IgD-negative memory B cell (primary cell): ENCODE data around the gene ACVR1B. TPM values are rescaled to one million over a fixed set of nuclear protein-coding genes. Genes with fewer than 3 reads are reported as not detected.

ENCODE experiments used
- H3K27ac Mint-ChIP-seq, 3 donors: one replicate each; pipeline ENCODE4 v1.8.0; 2020 to 2022; ENCODE audit warnings: mild to moderate bottlenecking in 3 of 3, mixed read lengths in 3 of 3, moderate library complexity in 1 of 3
- H3K27me3 Mint-ChIP-seq: one replicate; pipeline ENCODE4 v1.8.0; 2021; ENCODE audit warnings: mixed read lengths
- H3K36me3 Mint-ChIP-seq: one replicate; pipeline ENCODE4 v1.8.0; 2020; ENCODE audit warnings: mild to moderate bottlenecking, mixed read lengths
- H3K4me1 Mint-ChIP-seq, 3 donors: one replicate each; pipeline ENCODE4 v1.8.0; 2020 to 2022; ENCODE audit warnings: mixed read lengths in 3 of 3, mild to moderate bottlenecking in 1 of 3
- H3K4me3 Mint-ChIP-seq, 4 donors: one replicate each; pipeline ENCODE4 v1.8.0; 2020 to 2022; ENCODE audit warnings: mild to moderate bottlenecking in 4 of 4, mixed read lengths in 4 of 4, moderate library complexity in 3 of 4
- H3K9me3 Mint-ChIP-seq, 3 donors: one replicate each; pipeline ENCODE4 v1.8.0; 2020 to 2021; ENCODE audit warnings: mixed read lengths in 3 of 3, mild to moderate bottlenecking in 1 of 3
- polyA plus RNA-seq: library from polyadenylated mRNA; unstranded; fragments of 300-500 nt; fragmentation: Illumina TruSeq; gene quantifications from one replicate; pipeline ENCODE4 v1.2.3, GENCODE V29; 2021

Gene ACVR1B
- polyA plus RNA-seq, 1 donor from 2014 or later: 0.90 TPM

DNA sequence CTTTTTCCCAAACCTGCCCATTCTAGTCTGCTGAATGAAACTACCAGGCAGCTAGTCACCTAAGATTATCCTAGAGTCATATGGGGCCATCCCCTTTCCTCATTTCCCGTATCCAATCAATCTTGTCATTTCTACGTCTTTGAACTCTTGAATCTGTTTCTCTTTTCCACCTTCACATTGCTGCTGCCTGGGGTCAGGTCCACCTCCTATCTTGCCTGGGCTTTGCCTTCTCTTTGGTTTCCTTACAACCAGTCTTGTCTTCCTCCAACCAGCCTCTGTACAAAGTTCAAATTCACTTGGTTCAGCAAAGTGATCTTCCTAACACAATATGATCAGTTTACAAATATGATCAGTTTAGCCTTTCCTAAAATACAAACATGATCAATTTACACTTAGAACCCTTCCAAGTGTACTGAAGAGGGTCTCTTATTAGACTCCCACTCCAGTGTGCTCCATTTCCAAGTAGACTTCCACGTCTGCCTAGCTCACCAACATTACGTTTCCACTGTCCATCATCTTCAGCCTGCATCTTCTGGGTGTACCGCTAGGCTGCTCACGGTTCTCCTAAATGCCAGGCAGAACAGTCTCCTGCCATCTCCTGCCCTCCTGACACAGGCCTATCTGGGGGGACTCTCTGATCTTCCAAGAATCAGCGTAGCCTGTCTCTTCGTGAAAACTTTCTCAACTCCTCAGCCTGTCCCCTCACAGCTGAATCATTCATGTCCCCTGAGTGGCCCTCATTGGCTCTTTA is 4.1 kb upstream of the ACVR1B start:
- H3K4me3 Mint-ChIP-seq: no peak overlapping the region
- peaks cover 3% of the 10 kb centered on the region for H3K36me3 Mint-ChIP-seq
- no peak overlapping the region for H3K27ac Mint-ChIP-seq
- H3K4me1 Mint-ChIP-seq: peaks cover 0 to 3% (median 1%) of the 10 kb centered on the region in 3 donors
- peaks cover 18% of the 10 kb centered on the region for H3K27me3 Mint-ChIP-seq
- H3K9me3 Mint-ChIP-seq: peaks cover 5 to 21% (median 13%) of the 10 kb centered on the region in 3 donors

DNA sequence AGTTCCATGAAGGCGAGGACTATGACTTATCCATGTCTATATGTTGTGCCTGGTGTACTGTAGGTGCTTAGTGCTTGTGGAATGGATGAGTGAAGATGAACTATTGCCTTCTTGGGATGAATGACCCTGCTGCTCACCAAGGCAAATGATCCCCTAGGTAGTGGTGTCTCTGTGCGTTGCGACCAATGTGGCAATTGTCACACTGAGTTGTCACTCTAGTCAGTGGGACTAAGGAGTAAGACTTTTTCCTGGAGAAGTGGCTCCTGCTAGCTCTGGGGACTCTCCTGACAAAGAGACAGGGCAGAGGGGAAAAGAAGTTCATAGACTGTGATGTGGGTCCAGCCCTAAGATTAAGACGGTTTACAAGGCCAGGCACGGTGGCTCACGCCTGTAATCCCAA is 3.4 kb upstream of the ACVR1B start:
- no peak overlapping the region for H3K27ac Mint-ChIP-seq
- H3K27me3 Mint-ChIP-seq: peaks cover 13% of the 10 kb centered on the region
- H3K4me1 Mint-ChIP-seq: peaks cover 4 to 6% (median 6%) of the 10 kb centered on the region in 3 donors
- peaks cover 3% of the 10 kb centered on the region for H3K36me3 Mint-ChIP-seq
- H3K4me3 Mint-ChIP-seq: peak overlapping the region in 1 of 4 donors; percentile 11
- peaks cover 5 to 21% (median 13%) of the 10 kb centered on the region in 3 donors for H3K9me3 Mint-ChIP-seq

DNA sequence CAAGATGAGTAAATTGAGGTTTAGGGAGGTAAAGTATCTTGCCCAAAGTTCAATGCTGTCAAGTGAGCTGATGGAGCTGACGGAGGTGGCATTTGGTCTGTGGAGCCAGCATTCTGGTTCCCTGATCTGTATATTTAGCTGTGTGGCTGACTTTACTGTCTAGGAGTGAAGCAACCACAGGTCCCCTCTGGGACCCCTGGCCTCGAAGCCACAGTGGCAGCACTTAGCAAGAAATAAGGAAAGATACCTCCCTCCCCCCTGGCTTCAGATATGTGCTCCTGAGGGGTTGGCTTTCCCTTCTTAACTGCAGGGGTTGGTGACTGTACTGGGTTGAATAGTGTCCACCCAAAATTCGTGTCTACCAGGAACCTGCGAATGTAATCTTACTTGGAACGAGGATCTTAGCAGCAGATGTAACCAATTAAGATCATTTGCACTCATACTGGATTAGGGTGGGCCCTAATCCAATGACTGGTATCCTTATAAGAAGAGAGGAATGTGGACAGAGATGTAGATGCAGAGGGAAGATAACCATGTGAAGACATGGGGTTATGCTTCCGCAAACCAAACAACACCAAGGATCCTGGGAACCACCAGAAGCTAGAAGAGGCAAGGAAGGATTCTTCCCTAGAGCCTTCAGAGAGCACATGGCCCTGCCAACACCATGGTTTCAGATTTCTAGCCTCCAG is 2.0 kb upstream of the ACVR1B start:
- H3K36me3 Mint-ChIP-seq: peaks cover 3% of the 10 kb centered on the region
- H3K27ac Mint-ChIP-seq: no peak overlapping the region
- peaks cover 1 to 12% (median 7%) of the 10 kb centered on the region in 3 donors for H3K9me3 Mint-ChIP-seq
- H3K4me3 Mint-ChIP-seq: peak overlapping the region in 3 of 4 donors; percentile 32 to 75 (median 58)
- H3K4me1 Mint-ChIP-seq: peaks cover 9 to 13% (median 10%) of the 10 kb centered on the region in 3 donors
- H3K27me3 Mint-ChIP-seq: peaks cover 12% of the 10 kb centered on the region

DNA sequence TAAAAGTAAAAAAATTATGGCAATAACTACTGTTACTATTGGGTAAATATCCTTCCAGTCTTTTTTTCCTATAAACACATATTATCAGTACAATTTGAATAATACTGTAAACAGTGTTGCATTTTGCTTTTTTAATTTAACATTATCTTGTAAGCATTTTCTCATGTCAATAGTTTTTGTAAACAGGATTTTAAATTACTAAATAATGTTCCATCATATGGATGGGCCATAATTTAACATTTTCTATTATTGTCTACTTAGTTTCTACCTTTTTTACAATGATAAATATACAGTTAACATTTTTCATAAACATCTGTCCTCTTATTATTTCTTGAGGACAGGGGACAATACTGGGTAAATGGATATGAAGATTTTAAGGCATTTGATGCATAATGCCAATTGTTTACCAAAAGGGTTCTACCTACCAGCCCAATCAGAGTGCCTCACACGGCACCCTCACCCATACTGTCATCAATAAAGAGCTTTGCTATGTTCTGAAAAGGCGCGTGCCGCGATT is 759 bp upstream of the ACVR1B start:
- peaks cover 0 to 6% (median 0%) of the 10 kb centered on the region in 3 donors for H3K9me3 Mint-ChIP-seq
- H3K27me3 Mint-ChIP-seq: peaks cover 12% of the 10 kb centered on the region
- peaks cover 3% of the 10 kb centered on the region for H3K36me3 Mint-ChIP-seq
- peak overlapping the region; percentile 90 to 95 (median 94) for H3K4me3 Mint-ChIP-seq
- peak overlapping the region; percentile 48 to 89 (median 48) for H3K27ac Mint-ChIP-seq
- H3K4me1 Mint-ChIP-seq: peaks cover 9 to 13% (median 10%) of the 10 kb centered on the region in 3 donors

DNA sequence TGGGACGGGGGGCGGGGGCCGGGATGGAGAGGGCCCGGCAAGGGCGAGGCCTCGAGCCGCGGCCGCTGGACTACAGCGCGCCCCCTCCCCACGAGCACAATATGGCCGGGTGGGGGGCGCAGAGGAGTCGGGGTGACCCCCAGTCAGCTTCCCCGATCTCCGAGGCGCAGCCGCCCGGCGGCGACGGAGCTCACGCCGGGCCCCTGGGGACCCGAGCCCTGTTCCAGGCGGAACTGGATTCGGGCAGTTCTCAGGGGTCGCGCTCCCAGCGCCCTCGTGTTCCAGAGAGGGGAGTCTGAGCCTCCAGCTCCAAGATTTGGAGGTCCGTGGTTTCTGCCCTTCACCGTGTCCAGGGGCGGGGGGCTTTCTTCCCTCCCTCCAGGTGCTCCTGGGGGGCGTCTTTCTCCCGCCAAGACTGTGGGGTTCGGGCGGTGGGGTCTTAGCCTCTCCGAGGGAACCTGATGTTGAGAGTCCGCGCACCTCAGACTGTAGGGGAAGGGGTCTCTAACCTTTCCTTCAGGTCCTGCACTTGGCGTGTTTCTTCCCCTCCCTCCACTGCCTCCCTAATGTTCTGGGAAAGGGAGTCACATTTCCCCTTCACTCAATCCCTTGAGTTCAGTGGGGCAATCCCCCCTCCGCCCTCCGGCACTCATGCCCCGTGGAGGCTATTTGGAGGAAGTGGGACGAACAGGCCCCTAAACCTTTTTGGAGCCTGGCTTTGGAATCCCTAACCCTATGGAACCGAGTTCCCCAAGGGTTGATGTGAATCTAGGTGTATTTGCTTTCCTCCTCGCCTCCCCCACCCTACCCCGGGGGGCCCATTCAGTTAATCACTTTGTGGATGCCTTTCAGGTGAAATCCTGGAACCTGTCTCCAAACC is 584 bp downstream of the ACVR1B start:
- Mint-ChIP-seq H3K9me3 (no peaks in the 10 kb centered on the region), H3K4me1 (peaks cover 9 to 13% (median 10%) of the 10 kb centered on the region in 3 donors), H3K27me3 (peaks cover 12% of the 10 kb centered on the region), H3K4me3 (peak overlapping the region; percentile 74 to 88 (median 82)), H3K27ac (peak overlapping the region in 1 of 3 donors; percentile 58), H3K36me3 (peaks cover 3% of the 10 kb centered on the region)

DNA sequence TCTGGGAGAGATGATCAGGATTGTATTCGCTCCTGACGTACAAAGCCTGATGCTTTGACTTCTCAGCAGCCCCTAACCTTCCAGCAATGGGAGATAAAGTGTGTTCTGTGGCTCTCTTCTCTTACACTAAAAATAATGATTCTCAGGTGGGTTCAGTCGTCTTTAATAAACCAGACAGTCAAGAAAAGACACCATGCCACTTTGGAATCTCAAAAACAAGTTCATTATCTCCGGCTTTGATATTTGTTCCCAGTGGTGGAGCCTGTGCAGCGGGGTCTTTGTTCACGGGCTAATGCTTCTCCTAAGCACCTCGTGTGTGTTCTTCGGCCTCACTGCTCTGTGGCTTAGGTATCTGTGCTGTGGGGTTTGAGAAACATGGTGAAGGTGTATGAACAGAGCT is 1.6 kb downstream of the ACVR1B start:
- Mint-ChIP-seq H3K9me3 (no peaks in the 10 kb centered on the region), H3K4me3 (peak overlapping the region; percentile 22 to 86 (median 80)), H3K27ac (peak overlapping the region; percentile 7 to 44 (median 13)), H3K4me1 (peaks cover 9 to 13% (median 10%) of the 10 kb centered on the region in 3 donors), H3K27me3 (peaks cover 8% of the 10 kb centered on the region), H3K36me3 (no peaks in the 10 kb centered on the region)

DNA sequence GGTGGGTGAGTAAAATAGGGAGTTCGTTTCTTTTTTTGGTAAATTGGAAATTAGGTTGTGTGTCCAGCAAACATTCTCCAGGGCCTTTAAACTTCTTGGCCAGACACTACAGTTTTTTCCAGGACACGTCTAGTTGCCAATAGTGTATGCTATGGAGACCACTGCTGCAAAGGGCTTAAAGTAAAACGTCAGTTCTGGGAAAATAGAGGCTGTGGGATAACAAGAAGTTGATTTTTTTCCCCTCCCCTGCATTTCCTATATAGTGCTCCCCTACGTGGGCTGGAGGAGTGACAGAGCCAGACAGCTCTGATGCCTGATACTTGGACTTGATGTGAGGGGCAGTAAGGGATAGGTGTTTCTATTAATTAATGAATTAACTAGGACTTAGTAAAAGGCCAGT is 2.4 kb downstream of the ACVR1B start:
- H3K4me1 Mint-ChIP-seq: peaks cover 9 to 13% (median 10%) of the 10 kb centered on the region in 3 donors
- H3K9me3 Mint-ChIP-seq: no peaks in the 10 kb centered on the region
- H3K36me3 Mint-ChIP-seq: no peaks in the 10 kb centered on the region
- H3K27me3 Mint-ChIP-seq: peaks cover 7% of the 10 kb centered on the region
- peak overlapping the region in 1 of 4 donors; percentile 77 for H3K4me3 Mint-ChIP-seq
- peak overlapping the region in 1 of 3 donors; percentile 44 for H3K27ac Mint-ChIP-seq

DNA sequence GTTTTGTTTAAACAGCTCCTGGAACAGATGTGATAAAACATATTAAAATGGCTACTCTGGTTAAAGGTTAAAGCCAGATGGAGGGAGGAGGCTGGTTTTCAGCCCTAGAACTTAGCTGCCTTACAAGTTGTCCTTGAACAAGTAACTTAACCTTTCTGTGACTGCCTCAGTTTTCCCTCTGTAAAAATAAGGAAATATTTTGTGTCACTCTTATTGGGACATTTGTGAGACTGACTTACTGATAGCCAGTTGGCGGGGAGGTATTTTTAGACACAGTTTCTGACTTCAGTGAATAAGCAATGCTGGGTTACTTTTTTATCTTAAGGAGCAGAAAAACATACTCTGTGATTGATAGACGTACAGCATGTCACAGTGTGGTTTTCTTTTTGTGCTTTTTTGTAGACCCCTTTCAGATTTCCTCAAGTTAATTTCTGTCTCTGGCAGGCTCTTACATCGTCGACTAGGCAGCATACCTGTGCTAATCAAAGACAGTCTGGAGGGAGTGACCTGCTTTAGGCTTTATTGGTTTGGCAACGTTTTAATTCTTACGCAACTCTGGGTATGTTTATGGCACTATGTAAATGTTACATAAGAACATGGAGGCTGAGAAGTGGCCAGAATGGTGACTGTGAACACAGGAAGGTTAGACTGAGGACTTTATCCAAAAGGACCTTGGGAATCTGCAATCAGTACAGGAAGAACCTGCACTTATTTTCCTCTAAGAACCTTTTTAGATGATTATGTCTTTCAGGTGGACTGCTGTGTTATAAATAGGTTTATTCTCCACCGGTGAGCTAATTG is 3.3 kb downstream of the ACVR1B start:
- H3K4me1 Mint-ChIP-seq: peaks cover 9 to 13% (median 10%) of the 10 kb centered on the region in 3 donors
- no peak overlapping the region for H3K27ac Mint-ChIP-seq
- H3K4me3 Mint-ChIP-seq: peak overlapping the region in 1 of 4 donors; percentile 40
- no peaks in the 10 kb centered on the region for H3K36me3 Mint-ChIP-seq
- no peaks in the 10 kb centered on the region for H3K9me3 Mint-ChIP-seq
- peaks cover 5% of the 10 kb centered on the region for H3K27me3 Mint-ChIP-seq

DNA sequence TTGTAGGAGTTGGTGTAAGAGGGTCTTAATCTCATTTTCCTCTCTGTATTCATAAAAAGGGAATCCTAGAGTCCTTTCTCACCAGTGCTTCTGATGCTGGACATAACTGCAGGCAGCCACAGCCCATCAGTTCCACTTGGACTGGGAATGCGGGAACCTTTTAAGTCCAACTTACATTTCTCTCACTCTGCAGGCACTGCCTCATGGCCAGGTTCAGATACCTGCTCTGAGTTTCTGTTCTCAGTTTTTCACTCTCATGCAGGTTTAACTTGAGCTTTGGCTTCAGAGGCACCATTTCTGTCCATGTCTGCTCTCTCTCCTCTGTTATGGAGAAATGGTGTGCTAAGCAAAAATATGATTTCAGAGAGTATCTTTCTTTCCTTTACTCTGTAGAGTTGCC is 4.2 kb downstream of the ACVR1B start:
- H3K4me1 Mint-ChIP-seq: peaks cover 9 to 13% (median 10%) of the 10 kb centered on the region in 3 donors
- H3K27ac Mint-ChIP-seq: no peak overlapping the region
- no peaks in the 10 kb centered on the region for H3K27me3 Mint-ChIP-seq
- peak overlapping the region in 1 of 4 donors; percentile 40 for H3K4me3 Mint-ChIP-seq
- H3K36me3 Mint-ChIP-seq: no peaks in the 10 kb centered on the region
- H3K9me3 Mint-ChIP-seq: no peaks in the 10 kb centered on the region

DNA sequence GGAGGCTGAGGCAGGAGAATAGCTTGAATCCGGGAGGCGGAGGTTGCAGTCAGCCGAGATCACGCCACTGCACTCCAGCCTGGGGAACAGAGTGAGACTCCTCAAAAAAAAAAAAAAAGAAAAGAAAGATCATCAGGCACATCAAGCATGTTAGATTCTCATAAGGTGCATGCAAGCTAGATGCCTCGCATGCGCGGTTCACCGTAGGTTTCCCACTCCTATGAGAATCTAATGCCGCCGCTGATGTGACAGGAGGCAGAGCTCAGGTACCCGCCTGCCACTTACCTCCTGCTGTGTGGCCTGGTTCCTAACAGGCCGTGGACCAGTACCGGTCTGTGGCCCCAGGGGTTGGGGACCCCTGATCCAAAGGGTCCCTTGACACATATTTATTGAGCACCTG is 7.0 kb downstream of the ACVR1B start:
- no peaks in the 10 kb centered on the region for H3K36me3 Mint-ChIP-seq

DNA sequence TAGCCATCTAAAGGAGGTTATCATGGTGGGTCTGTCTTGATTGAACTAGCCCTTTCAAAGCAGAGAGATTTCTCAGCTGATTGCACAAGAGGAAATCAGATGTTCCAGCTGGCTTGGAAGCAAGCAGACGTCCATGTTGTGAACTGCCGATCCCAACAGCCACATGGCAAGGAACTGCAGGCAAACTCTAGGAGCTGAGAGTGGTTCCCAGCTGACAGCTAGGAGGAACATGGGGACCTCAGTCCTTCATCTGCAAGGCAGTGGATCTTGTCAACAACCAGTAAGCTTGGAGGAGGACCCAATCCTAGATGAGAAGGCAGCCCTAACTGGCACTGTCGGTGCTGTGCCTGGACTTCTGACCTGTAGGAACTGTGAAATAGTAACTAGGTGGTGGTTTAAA is 7.7 kb downstream of the ACVR1B start:
- H3K4me1 Mint-ChIP-seq: peaks cover 0 to 5% (median 0%) of the 10 kb centered on the region in 3 donors
- no peaks in the 10 kb centered on the region for H3K27me3 Mint-ChIP-seq
- H3K27ac Mint-ChIP-seq: no peak overlapping the region
- H3K4me3 Mint-ChIP-seq: no peak overlapping the region
- H3K9me3 Mint-ChIP-seq: no peaks in the 10 kb centered on the region
- H3K36me3 Mint-ChIP-seq: peaks cover 4% of the 10 kb centered on the region

More for the DNA sequence above, 7.0 kb downstream of the ACVR1B start:
- Mint-ChIP-seq H3K27me3 (no peaks in the 10 kb centered on the region), H3K4me3 (no peak overlapping the region), H3K4me1 (peaks cover 0 to 7% (median under 1%) of the 10 kb centered on the region in 3 donors), H3K27ac (no peak overlapping the region), H3K9me3 (no peaks in the 10 kb centered on the region)

DNA sequence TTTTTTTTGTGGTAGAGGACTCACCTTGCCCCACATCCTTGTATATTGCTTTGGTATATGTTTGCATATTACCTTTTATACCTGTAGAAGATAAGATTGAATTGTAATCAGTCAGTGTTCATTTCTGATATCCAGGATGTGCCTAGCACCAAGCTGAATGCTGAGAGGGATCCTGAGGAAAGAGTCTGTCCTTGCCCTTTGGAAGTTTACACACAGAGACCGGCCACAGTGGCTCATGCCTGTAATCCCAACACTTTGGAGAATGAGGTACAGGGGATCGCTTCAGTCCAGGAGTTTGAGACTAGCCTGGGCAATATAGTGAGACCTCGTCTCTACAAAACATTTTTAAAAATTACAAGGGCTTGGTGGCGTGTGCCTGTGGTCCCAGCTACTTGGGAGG is 8.4 kb downstream of the ACVR1B start:
- no peak overlapping the region for H3K27ac Mint-ChIP-seq
- no peak overlapping the region for H3K4me3 Mint-ChIP-seq
- no peaks in the 10 kb centered on the region for H3K27me3 Mint-ChIP-seq
- H3K9me3 Mint-ChIP-seq: no peaks in the 10 kb centered on the region
- H3K36me3 Mint-ChIP-seq: peaks cover 4% of the 10 kb centered on the region
- peaks cover 0 to 4% (median 0%) of the 10 kb centered on the region in 3 donors for H3K4me1 Mint-ChIP-seq

DNA sequence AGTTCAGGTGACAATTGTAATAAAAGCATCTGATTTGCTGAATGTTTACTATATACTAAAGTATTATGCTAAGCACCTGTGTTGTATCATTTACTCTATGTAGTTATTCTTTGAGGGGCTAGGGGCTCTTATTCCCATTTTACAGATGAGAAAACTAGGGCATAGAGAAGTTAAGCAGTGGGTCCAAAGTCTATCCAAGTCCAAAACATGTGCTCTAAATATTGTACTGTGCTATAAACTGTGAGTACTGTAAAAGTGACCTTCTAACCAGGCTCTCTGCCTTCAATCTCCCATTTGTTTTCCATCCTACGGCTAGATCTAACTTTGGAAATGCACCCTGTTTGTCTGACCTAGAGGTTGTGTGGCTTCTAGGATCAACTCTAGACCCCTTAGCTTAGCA is 9.0 kb downstream of the ACVR1B start:
- Mint-ChIP-seq H3K4me1 (peaks cover 0 to 4% (median 0%) of the 10 kb centered on the region in 3 donors), H3K4me3 (no peak overlapping the region), H3K36me3 (peaks cover 5% of the 10 kb centered on the region), H3K27me3 (no peaks in the 10 kb centered on the region), H3K9me3 (no peaks in the 10 kb centered on the region), H3K27ac (no peak overlapping the region)

DNA sequence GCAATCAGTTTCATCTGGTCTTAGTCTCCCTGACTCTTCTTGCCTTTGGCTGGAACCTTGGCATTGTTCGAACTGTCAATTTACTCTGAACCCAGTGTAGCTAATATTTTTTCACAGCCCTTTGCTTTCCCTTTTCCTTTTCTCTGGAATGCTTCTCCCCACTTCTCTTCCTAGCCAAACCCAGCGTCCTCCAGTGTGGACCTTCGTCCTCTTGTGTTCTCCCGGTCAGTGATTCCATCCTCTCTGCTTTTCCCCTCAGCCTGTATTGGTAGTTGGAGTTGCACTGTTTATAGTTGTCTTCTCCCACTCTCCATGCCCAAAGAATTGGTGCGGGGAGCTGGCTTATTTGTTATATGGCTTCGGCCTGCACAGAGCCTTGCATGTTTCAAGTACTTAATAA is 9.4 kb downstream of the ACVR1B start:
- H3K27ac Mint-ChIP-seq: no peak overlapping the region
- peaks cover 0 to 4% (median 0%) of the 10 kb centered on the region in 3 donors for H3K4me1 Mint-ChIP-seq
- H3K27me3 Mint-ChIP-seq: peaks cover 3% of the 10 kb centered on the region
- no peaks in the 10 kb centered on the region for H3K9me3 Mint-ChIP-seq
- no peak overlapping the region for H3K4me3 Mint-ChIP-seq
- H3K36me3 Mint-ChIP-seq: peaks cover 5% of the 10 kb centered on the region
